KMS-11 (cell line): ENCODE results near the gene TSPEAR.
"Not testable (repeated sequence)": the region's sequence is repeated elsewhere in the genome, so short reads cannot be mapped to it uniquely, and the experiment has no call there.

ENCODE experiments used
- H2AFZ ChIP-seq: fragments of 200-600 bp; sonication (generic); 2 replicates; pipeline ENCODE4 v1.6.1; 2016; ENCODE audit warnings: antibody characterized with exemption, mixed run types, low read depth
- H3K27ac ChIP-seq: fragments of 200-600 bp; sonication (generic); 2 replicates; pipeline ENCODE4 v1.6.1; 2016; ENCODE audit warnings: mild to moderate bottlenecking, mixed run types
- H3K27me3 ChIP-seq: fragments of 200-600 bp; sonication (generic); 2 replicates; pipeline ENCODE4 v1.6.1; 2017; ENCODE audit warnings: mild to moderate bottlenecking, low read depth, mixed run types, moderate library complexity; ENCODE audit not compliant: insufficient read depth
- H3K36me3 ChIP-seq: fragments of 200-600 bp; sonication (generic); 2 replicates; pipeline ENCODE4 v1.6.1; 2017; ENCODE audit warnings: mild to moderate bottlenecking, mixed run types; ENCODE audit not compliant: insufficient read depth
- H3K4me1 ChIP-seq: fragments of 200-600 bp; sonication (generic); 2 replicates; pipeline ENCODE4 v1.6.1; 2016; ENCODE audit warnings: mild to moderate bottlenecking, low read depth, mixed run types; ENCODE audit not compliant: poor library complexity, severe bottlenecking
- H3K4me2 ChIP-seq: fragments of 200-600 bp; sonication (generic); 2 replicates; pipeline ENCODE4 v1.7.0; 2016; ENCODE audit warnings: mild to moderate bottlenecking, mixed run types
- H3K4me3 ChIP-seq: fragments of 200-600 bp; sonication (generic); IDR thresholded peaks from 2 replicates; pipeline ENCODE4 v1.6.1; 2017; ENCODE audit warnings: low read depth, low read length, mixed read lengths; ENCODE audit not compliant: insufficient read depth
- H3K79me2 ChIP-seq: fragments of 200-600 bp; sonication (generic); 2 replicates; pipeline ENCODE4 v1.6.1; 2016; ENCODE audit warnings: low read depth, mixed run types; ENCODE audit not compliant: insufficient read depth
- H3K9ac ChIP-seq: fragments of 200-600 bp; sonication (generic); 2 replicates; pipeline ENCODE4 v1.6.1; 2016; ENCODE audit warnings: mild to moderate bottlenecking, mixed run types
- H4K20me1 ChIP-seq: fragments of 200-600 bp; sonication (generic); 2 replicates; pipeline ENCODE4 v1.6.1; 2016; ENCODE audit warnings: mild to moderate bottlenecking, mixed run types; ENCODE audit not compliant: insufficient read depth
- TF ChIP-seq, protein P1 (sequence below): fragments of 200-600 bp; sonication (generic); conservative IDR thresholded peaks from 2 replicates; pipeline ENCODE4 v1.6.1; 2017; ENCODE audit warnings: low read depth, mild to moderate bottlenecking, antibody characterized with exemption, low read length, moderate library complexity, mixed read lengths

The TSPEAR gene

GRCh38 chr21:44578371-44579055 lies 132.9 kb downstream of the TSPEAR start:
- TF ChIP-seq, protein P1, sequence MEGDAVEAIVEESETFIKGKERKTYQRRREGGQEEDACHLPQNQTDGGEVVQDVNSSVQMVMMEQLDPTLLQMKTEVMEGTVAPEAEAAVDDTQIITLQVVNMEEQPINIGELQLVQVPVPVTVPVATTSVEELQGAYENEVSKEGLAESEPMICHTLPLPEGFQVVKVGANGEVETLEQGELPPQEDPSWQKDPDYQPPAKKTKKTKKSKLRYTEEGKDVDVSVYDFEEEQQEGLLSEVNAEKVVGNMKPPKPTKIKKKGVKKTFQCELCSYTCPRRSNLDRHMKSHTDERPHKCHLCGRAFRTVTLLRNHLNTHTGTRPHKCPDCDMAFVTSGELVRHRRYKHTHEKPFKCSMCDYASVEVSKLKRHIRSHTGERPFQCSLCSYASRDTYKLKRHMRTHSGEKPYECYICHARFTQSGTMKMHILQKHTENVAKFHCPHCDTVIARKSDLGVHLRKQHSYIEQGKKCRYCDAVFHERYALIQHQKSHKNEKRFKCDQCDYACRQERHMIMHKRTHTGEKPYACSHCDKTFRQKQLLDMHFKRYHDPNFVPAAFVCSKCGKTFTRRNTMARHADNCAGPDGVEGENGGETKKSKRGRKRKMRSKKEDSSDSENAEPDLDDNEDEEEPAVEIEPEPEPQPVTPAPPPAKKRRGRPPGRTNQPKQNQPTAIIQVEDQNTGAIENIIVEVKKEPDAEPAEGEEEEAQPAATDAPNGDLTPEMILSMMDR: no peak
- no peaks in the 10 kb centered on the region for H3K79me2 ChIP-seq
- no peak overlapping the region for H3K4me2 ChIP-seq
- no peak overlapping the region for H3K9ac ChIP-seq
- H3K27me3 ChIP-seq: peaks cover 46% of the 10 kb centered on the region; the same call in 1 of the 2 replicates
- no peak overlapping the region for H3K27ac ChIP-seq
- H2AFZ ChIP-seq: no peak overlapping the region
- no peak overlapping the region for H3K4me3 ChIP-seq
- no peaks in the 10 kb centered on the region for H3K36me3 ChIP-seq
- H4K20me1 ChIP-seq: no peaks in the 10 kb centered on the region
- no peaks in the 10 kb centered on the region for H3K4me1 ChIP-seq

DNA sequence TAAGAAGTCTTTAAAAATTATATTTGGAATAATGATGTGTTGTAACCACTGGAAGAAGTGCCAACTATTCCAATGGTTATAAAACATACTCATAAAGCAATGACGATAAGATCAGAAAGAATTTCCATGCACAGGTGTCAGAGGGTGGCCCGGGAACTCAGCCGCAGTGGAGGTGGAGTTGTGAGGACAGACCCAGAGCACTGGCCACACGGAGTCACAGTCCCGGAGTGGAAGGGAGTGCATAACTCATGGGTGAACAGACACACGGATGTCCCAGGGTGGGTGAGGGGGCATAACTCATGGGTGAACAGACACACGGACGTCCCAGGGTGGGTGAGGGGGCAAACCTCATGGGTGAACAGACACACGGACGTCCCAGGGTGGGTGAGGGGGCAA lies 135.3 kb downstream of the TSPEAR start:
- TF ChIP-seq, protein P1: no peak
- no peak overlapping the region for H3K27ac ChIP-seq
- H3K4me1 ChIP-seq: no peaks in the 10 kb centered on the region
- no peak overlapping the region for H3K4me3 ChIP-seq
- peaks cover 50% of the 10 kb centered on the region for H3K27me3 ChIP-seq
- H3K4me2 ChIP-seq: no peak overlapping the region
- no peak overlapping the region for H2AFZ ChIP-seq
- no peaks in the 10 kb centered on the region for H4K20me1 ChIP-seq
- H3K36me3 ChIP-seq: no peaks in the 10 kb centered on the region
- H3K9ac ChIP-seq: no peak overlapping the region
- no peaks in the 10 kb centered on the region for H3K79me2 ChIP-seq

- TF ChIP-seq, protein P1: no peak
- no peaks in the 10 kb centered on the region for H4K20me1 ChIP-seq
- H3K27ac ChIP-seq: no peak overlapping the region
- H3K4me3 ChIP-seq: no peak overlapping the region
- peaks cover 50% of the 10 kb centered on the region for H3K27me3 ChIP-seq
- H3K79me2 ChIP-seq: no peaks in the 10 kb centered on the region
- H3K4me2 ChIP-seq: no peak overlapping the region
- H3K36me3 ChIP-seq: no peaks in the 10 kb centered on the region
- no peak overlapping the region for H3K9ac ChIP-seq
- H2AFZ ChIP-seq: no peak overlapping the region
- no peaks in the 10 kb centered on the region for H3K4me1 ChIP-seq
Observed at GRCh38 chr21:44575307-44576024, 135.9 kb downstream of the TSPEAR start.

- TF ChIP-seq, protein P1: no peak
- Histone ChIP-seq H3K9ac (no peak overlapping the region), H3K27ac (no peak overlapping the region), H3K4me3 (no peak overlapping the region), H3K36me3 (no peaks in the 10 kb centered on the region), H3K4me1 (no peaks in the 10 kb centered on the region), H4K20me1 (no peaks in the 10 kb centered on the region), H3K4me2 (no peak overlapping the region), H2AFZ (no peak overlapping the region), H3K27me3 (peaks cover 56% of the 10 kb centered on the region), H3K79me2 (no peaks in the 10 kb centered on the region)
Observed at GRCh38 chr21:44574457-44575306, 136.7 kb downstream of the TSPEAR start.

GRCh38 chr21:44573630-44574456 lies 137.5 kb downstream of the TSPEAR start, which contains the start of gene KRTAP10-4:
Gene KRTAP10-4 (plus strand): TSS chr21:44573729. CDS start chr21:44573759, 30 bp downstream.
- H3K27ac ChIP-seq, H3K4me2 ChIP-seq, H3K9ac ChIP-seq, H3K79me2 ChIP-seq, H3K4me1 ChIP-seq, H4K20me1 ChIP-seq, H3K36me3 ChIP-seq, H2AFZ ChIP-seq, H3K4me3 ChIP-seq: not testable (repeated sequence)
- H3K27me3 ChIP-seq: peaks cover 56% of the 10 kb centered on the region
